GM18861 (cell line): Measurements from ENCODE around the gene NBEA.

ENCODE experiments used
- ATAC-seq: cut with Tn5 transposase; IDR thresholded peaks from one replicate; pipeline ENCODE4 v1.9.1; 2021; ENCODE audit not compliant: unreplicated experiment

Gene NBEA

DNA sequence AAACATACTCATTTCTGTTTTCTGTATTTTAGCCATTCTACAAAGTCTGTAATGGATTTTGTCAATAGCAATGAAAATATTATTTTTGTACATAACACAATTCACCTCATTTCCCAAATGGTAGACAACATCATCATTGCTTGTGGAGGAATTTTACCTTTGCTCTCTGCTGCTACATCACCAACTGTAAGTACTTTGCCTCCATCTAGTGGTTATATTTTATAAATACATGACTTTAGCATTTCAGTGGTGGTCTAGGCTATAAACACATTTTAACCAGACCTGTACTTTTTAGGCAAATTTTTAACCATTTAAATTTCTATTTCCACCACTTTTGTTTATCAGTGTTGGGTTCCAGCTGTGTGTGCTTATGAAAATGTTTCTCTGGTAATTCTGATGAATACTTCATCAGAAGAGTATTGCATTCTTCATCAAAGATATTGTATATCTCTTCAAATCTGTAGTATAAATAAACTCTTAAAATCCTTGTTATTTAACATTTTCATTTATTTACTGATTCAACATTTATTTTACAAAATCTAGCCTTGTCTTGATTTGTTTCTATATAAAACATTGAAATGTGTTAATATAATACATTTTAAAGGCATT is 222.4 kb downstream of the NBEA start:
- ATAC-seq = peak; percentile 70

- ATAC-seq = no peak
These were observed 223.1 kb downstream of the NBEA start for GRCh38 chr13:35165205-35165604.

DNA sequence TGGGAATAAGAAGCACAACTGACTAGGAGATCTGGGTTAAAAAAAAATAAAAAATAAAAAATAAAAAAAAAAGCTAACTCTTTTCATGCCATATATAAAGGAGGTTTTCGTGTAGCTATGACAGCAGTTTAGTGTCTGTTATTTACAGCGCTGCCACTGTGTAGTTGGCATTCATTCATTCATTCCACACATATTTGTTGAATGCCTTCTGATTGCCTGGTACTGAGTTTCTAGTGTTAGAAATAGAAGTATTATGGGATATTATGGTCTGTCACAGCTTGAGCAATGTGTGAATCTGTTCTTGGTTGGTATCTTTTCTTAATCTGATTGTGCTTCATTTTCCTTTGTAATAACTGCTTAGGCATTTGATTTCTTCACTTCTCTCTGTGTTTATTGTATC is 237.4 kb downstream of the NBEA start:
- no peak for ATAC-seq

- no peak for ATAC-seq
These were observed 238.0 kb downstream of the NBEA start for GRCh38 chr13:35179920-35180663.

- ATAC-seq = no peak
These were observed 248.2 kb downstream of the NBEA start for GRCh38 chr13:35190241-35190640.

- ATAC-seq = no peak
These were observed 249.8 kb downstream of the NBEA start for GRCh38 chr13:35191883-35192282.

DNA sequence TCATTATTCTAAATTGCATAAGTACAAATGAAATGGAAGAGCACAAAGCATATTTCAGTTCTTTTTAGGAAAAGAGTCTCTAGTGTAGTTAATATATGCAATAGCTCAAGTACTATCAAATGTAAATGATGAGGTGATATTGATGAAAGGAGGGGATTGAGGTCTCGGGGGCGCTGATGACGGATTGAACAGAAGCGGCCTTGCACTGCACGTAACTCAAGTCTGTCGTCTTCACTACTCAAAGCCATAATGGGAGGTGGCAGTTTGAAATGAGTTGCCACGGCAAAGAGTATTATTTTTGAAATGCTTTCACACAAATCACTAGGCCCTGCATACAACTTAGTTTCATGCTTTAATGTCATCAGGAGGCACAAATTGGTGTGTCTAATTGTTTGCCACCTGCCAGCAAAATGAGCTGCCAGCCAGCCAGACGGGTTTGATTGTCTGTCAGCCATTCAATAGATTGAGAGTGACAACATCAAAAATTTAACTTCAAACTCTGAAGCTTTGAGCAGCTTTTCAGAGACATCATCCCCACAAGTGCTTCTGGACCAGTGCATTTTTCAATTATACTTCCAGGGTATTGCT is 256.6 kb downstream of the NBEA start:
- no peak for ATAC-seq

GRCh38 chr13:35208587-35208986 is 266.5 kb downstream of the NBEA start:
- ATAC-seq = no peak

DNA sequence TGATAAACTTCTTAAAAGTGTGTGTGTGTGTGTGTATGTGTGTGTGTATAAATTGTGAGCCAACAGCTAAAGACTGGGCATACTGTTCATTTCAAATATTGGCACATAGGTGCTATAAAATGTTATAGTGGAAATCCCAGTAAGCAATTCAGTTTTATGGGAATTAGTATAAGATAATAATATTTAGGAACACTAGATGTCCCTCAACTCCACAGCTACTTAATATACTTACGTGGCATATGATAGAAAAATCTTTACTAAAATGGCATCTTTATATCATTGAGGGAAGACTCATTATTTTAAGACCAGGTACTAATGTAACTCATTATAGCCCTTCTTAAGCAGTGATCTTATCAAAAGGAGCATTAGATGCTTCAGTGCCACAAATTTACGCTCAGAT is 268.2 kb downstream of the NBEA start:
- ATAC-seq = no peak

DNA sequence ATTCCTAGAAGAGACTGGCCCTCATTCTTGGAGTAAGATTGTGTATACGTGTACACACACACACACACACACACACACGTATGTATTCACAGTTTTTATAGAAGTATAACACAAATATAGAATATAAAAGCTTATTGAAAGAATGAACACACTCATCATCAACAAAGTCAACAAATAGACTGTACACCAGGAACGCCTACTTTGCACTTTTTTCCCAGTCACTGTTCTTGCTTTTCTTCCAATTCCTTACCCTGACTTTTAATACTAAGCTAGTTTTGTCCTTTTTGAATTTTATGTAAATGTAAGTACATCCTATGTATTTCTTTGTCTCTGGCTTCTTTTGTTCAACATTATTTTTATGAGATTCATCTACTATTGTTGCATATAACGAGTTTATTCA is 269.9 kb downstream of the NBEA start:
- no peak for ATAC-seq

GRCh38 chr13:35213911-35214310 is 271.8 kb downstream of the NBEA start:
- ATAC-seq = no peak

DNA sequence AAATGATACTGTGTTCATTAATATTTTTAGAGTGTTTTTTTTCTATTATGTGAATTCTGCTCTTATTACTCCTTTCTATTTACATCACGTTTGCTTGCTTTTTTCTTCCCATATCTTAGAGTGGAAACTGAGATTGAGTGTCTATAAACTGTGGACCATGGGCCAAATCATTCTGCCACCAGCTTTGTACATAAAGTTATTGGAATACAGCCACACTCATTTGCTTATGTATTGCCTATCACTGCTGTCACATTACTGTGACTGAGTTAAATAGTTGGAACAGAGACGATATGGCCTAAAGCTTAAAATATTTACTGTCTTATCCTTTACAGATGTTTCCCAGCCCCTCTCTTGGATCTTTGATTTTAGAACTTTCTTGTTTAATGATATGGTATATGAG is 274.1 kb downstream of the NBEA start:
- ATAC-seq = no peak

DNA sequence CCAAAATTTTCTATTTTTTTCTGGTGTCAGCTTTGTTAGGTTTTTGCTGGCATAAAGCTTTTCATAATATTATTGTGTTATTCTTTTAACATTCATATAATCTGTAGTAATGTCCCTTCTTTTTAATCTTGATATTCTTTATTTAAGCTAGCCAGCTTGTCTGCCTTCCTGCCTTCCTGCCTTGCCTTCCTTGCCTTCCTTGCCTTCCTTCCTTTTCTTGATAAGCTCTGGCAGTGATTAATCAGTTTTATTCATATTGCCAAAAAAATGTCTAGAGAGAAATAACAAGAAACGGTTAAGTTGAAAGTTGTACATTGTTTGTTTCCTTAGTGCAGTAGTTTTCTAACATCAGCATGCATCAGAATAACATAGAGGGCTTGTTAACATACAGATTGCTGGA is 277.0 kb downstream of the NBEA start:
- no peak for ATAC-seq

GRCh38 chr13:35225159-35225558 is 283.1 kb downstream of the NBEA start:
- no peak for ATAC-seq

- ATAC-seq = no peak
These were observed 283.5 kb downstream of the NBEA start for GRCh38 chr13:35225582-35225981.

GRCh38 chr13:35228536-35228935 is 286.5 kb downstream of the NBEA start:
- ATAC-seq = no peak

DNA sequence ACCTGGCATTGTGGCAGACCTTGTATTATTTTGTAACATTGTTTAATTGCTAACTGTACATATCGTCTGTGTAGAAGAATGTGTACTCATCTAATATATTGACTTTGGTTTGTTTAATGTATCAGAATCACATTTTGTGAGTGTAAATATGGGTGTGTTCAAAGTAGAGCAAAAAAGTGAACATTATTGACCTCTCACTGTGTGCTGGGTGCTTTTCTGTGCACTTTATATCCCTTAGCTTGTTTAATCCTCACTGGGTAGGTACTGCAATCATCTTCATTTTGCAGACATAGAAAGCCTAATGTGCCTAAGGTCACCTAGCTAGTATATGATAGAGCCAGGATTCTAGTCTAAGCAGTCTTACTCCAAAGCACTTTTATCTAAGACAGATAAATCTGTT is 289.4 kb downstream of the NBEA start:
- no peak for ATAC-seq

- no peak for ATAC-seq
These were observed 296.2 kb downstream of the NBEA start for GRCh38 chr13:35238274-35238673.

DNA sequence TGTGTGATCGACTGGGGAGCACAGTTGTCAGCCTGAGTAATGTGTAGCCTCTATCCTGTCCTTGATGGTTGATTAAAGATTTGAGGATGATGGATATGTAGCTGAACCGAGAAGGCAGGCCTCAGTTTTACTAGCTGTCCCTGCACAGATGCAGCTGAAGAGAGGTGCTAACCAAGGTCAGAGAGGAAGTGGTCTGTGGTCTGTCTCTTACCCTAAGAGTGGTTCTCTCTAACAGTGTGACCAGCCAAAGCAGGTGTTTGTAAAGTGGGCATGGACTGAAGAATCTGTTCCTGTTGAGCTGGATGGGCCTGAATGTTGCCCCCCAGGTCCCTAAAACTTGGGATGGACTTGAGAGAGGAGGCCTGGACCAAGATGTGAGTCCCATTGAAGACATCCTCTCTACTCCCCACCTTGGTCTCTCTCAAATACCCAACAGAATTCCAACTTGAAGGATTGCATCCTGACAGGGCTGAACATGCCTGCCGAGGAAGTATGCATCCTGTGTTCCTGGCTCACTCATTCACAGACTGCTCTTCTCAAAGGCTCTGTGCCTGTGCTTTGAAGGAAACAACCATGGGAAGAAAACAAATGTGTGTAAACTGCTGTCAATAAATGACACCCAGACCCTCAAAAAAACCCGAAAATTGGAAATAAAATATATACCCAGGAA is 310.6 kb downstream of the NBEA start:
- peak; percentile 97 for ATAC-seq

DNA sequence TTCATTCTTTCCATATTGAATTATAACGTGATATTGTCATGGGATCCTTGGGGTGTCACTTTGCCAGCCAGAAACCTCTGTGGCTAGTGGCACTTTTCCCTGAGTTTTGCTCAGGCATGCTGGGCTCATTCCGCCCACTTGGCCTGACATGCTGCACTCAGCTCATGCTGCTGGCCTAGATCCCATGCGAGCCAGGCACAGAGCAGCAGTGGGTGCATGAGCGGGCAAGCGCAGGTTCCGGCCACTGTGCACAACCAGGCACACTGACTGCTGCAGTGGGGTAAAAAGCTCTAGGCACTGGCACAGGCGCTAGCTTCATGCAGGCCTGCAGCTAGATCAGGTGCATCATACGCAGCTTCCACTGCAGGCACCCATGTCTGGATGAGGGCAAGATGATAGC is 313.2 kb downstream of the NBEA start:
- no peak for ATAC-seq

DNA sequence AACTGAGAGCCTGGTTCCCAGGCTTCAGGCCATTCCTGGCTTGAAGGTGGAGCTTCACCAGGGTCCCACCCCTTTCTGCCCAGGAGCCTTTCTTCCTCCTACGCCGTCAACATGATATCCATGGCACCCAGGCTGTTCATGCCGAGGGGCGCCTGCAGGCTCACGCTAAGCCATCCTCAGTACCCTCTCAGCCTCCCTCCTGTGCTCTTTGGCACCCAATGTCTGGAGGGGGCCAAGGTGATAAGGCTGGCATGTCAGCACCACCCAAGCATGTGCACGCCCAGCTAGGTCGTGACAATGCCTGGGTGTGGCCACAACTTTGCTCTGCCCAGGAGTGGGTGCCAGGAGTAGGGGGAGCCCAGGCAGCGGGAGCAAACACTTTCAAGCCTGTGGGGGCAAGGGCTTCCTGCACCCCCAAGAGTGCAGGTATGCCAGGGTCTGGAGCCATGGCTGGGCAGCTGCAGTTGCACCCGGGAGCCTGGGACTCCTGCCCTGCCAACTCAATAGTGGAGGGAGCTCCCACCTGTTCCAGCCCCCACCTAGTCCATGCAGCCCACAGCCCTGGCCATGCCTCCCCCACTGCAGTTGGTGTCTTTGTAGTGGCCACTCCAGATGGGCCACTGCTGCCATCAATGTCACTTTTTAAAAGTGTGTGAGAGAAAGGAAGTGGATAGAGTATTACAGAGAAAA is 314.5 kb downstream of the NBEA start:
- no peak for ATAC-seq
